GM18520 (cell line): ENCODE results near the gene PDCD1LG2.

Experiments
- ATAC-seq: cut with Tn5 transposase; IDR thresholded peaks from one replicate; pipeline ENCODE4 v1.9.1; 2021; ENCODE audit not compliant: unreplicated experiment

Gene PDCD1LG2

DNA sequence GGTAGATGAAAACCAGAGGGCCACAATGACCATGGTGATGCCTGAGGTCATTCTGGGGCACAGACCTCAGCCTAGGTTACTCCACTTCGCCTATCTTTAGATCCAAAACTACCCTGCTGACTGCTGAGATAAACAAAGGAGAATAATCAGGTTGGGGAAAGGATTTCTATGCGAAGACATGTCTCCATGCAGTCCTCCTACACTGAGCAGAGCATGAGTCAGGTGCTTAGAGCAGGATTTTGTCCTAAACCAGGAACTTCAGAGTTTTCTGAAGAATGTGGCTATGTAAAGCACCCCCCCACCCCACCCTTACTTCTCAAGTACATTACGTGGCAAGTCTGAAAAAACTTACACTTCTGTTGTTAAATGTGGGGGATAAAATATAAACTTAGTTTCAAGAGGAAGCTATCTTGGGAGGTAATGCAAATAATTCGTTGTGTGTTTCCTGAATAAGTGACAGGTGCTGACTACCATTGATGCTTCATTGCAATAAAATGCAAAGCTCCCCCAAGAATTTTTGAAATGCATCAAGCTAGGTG, 19.4 kb downstream of the PDCD1LG2 start:
- no peak for ATAC-seq

- ATAC-seq = no peak
These were observed 21.0 kb downstream of the PDCD1LG2 start for GRCh38 chr9:5531101-5531882.

DNA sequence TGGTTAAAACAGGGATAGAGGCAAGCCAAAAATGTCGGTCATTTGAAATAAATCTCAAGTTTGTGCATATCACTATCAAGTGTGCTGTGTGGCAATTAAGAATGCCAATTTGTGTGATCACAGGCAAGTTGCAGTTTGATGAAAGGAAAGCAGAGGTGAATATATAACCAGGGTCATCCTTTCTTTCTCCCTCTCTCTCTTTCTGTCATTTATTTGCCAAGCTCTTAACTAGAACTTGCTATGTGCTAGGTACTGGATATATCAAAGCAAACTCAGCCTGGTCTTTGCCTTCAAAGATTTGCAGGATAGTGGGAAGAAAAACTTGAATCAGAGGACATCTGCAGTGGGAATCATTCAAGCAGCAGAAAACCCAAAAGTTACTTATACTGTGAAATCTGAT, 22.0 kb downstream of the PDCD1LG2 start:
- no peak for ATAC-seq

DNA sequence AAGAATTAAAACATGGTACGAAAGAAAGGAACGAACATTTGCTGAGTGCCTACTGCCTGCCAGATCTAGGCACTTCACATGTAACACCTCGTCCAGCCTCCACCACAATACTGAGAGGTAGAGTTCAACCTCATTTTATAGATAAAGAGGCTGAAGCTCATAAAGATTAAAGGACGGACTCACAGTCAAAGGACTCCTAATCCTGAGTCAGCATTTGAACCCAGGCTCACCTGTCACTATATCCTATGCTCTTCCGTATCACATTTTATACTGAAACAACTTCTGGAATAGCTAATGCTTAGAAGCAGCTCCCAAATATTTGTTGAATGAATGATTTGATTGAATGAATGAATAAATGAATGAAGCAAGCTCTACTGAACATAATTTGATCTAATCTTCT, 22.5 kb downstream of the PDCD1LG2 start:
- ATAC-seq = no peak

GRCh38 chr9:5536684-5537083, 26.4 kb downstream of the PDCD1LG2 start:
- no peak for ATAC-seq

- ATAC-seq = no peak
These were observed 33.8 kb downstream of the PDCD1LG2 start for GRCh38 chr9:5543875-5544702.

DNA sequence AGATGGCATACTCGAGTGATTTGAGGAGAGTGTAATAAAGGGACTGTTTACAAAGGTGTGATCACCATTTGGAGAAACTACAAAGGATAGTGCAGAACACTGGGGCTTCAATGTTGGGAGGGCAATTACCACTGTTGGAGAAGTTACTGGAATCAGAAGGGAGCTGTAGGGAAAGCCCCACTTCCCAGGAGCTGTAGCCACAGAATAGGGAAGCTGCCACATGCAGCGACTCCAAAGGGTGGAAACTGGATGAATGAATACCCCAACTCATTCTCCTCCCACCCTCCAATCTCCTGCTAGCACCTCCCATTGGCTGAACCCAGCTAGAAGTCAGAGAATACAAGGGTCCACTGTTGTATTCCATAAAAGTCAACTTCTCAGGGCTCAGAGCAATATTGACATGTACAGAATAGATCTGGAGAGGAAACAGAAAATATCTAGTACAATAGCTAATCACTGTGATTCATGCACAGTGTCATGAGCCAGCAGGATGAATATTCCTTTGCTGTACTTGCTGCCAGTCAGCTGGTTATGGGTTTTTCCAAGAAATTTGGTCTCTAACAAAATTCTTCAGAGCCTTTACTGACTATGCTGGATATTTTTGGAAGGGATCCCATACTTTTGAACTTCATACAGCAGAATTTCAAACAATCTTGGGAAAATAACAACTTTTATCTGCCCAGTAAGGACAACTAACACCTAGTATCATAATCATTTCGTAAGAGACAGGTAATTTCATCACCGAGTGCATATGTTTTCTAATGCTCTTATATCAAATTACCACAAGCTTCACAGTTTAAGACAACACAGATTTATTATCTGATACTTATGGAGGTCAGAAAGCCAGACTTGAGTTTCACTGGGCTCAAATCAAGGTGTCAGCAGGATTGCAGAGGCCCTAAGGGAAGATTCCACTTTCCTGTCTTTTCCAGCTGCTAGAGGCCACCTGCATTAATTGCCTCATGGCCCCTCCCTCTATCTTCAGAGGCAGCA, 39.6 kb downstream of the PDCD1LG2 start:
- ATAC-seq = no peak

DNA sequence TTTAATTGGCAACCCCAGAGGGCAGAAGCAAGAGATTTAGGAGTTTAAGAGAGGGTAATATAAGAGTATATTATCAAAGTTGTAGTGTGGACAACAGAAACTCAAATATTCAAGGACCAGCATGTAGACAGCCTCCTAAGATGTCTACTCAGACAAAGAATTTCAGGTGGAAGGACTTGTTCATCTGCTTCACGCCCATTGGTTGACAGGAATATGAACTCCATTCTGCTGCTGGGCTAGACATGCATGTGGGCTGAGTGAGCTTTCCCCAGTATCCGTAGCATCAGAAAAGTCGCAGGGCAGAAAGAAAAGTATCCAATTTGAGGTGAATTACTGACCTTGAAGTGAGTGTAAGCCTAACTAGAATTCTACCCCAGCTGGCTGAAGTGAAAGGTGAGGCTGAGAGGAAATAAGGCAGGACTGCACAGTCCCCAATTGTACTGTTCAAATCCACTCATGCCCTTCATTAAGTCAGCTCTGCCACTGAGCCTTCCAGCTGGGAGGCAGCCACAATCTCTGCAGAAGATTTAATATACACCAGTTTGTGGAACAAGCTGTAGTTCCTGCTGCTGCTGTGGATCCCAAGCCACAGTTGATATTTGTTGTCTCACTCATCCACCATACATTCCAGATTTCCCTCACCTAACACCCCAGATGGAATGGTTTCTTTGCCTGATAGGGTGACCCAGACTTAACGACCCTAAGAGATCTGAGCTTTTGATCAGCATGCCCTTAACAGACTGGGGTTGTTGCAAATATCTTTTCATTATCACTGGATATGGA, 41.2 kb downstream of the PDCD1LG2 start:
- no peak for ATAC-seq

DNA sequence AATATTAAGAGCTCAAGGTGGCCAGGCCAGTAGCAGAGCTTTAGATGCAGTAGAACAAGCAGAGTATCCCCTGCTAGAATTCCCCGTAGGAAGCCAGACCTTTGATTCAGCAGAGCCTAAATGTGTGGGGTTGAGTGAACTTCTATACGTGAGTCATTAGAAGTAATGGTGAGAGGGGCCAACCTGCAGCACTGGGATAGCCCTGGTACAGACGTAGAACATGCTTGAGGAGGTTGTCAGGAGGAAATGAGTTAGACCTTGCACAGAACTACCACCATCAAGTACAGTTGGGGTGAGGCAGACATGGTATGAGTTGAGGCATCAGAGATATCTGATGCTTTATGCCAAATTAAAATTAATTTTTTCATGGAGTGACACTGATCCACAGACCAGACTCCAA, 42.0 kb downstream of the PDCD1LG2 start:
- no peak for ATAC-seq

GRCh38 chr9:5553211-5553610, 42.9 kb downstream of the PDCD1LG2 start:
- ATAC-seq = no peak

GRCh38 chr9:5554254-5554653, 43.9 kb downstream of the PDCD1LG2 start:
- ATAC-seq = peak; percentile 64

DNA sequence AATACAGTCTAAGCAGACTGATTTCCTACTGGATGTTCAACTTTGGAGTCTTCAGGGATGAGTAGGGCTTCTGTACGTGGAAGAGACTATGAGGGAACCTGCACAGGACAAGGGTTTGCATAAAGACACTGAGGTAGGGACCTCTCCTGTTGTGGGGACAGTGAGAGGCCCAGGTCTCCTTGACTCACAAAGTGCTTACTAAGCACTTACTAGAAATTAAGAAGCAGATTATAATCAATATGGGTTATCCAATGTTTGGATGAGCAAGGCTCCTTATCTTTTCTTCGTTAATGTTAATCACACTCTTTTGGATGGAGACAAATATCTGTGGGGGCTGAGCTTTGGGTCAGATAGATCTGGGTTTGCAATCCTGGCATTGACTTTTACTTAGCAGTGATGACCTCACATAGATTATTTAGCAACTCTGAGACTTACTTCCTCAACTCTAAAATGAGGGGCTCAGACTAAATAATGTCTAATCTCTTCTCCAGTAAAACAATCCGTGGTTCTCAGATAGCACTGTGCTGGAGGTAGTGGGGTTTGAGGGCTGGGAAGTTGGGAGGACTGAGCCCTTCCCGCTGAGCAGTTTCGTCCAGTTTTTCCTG, 45.9 kb downstream of the PDCD1LG2 start:
- no peak for ATAC-seq

GRCh38 chr9:5557606-5558587, 47.6 kb downstream of the PDCD1LG2 start:
- no peak for ATAC-seq

GRCh38 chr9:5559659-5560058, 49.3 kb downstream of the PDCD1LG2 start:
- ATAC-seq = no peak

GRCh38 chr9:5560443-5561100, 50.2 kb downstream of the PDCD1LG2 start:
- ATAC-seq = no peak

GRCh38 chr9:5561828-5562488, 51.6 kb downstream of the PDCD1LG2 start:
- ATAC-seq = no peak

- no peak for ATAC-seq
These were observed 52.6 kb downstream of the PDCD1LG2 start for GRCh38 chr9:5562806-5563416.
